Caco-2 (cell line): Measurements from ENCODE around the gene LNPK. TPM values are rescaled to one million over a fixed set of nuclear protein-coding genes. Genes with fewer than 3 reads are reported as not detected.

ENCODE experiments used
- BruUV-seq: library from RNA; stranded (reverse); fragments of 400-500 nt; replicated peaks from 2 replicates; lab custom pipeline; 2021; lab: Mats Ljungman, UMichigan
- CTCF ChIA-PET: fragments of 300-600 bp; sonication (Branson Sonifier 250); formaldehyde crosslinking; loops from one replicate; lab custom pipeline; 2022; ENCODE audit warnings: antibody characterized with exemption; lab: Charles Lee
- POLR2A ChIA-PET: fragments of 300-600 bp; sonication (Branson Sonifier 250); formaldehyde crosslinking; loops from one replicate; lab custom pipeline; 2022; ENCODE audit warnings: antibody characterized with exemption; lab: Charles Lee
- DNase-seq, 2 experiments: peaks; one replicate each; pipeline versions ENCODE4 v3.0.0 to v3.0.0-alpha.2; 2020 to 2022
- H3K27me3 ChIP-seq: replicated peaks from 2 replicates; pipeline ENCODE4 v1.6.0; 2011; ENCODE audit warnings: low read length; ENCODE audit not compliant: control insufficient read depth, insufficient read depth
- H3K36me3 ChIP-seq: 2 replicates; pipeline ENCODE4 v1.5.1; 2011; ENCODE audit warnings: low read length; ENCODE audit not compliant: control insufficient read depth, insufficient read depth
- H3K4me1 ChIP-seq: fragments of 250-450 bp; sonication (Bioruptor Pico); 2 replicates; pipeline ENCODE4 v1.5.1; 2020; ENCODE audit warnings: mild to moderate bottlenecking
- H3K4me3 ChIP-seq: 2 replicates; pipeline ENCODE4 v1.5.1; 2011; ENCODE audit warnings: low read depth, mild to moderate bottlenecking, control low read depth, low read length
- H3K9me3 ChIP-seq: fragments of 250-450 bp; sonication (Bioruptor Pico); 2 replicates; pipeline ENCODE4 v1.5.1; 2020; ENCODE audit warnings: mild to moderate bottlenecking, moderate library complexity
- H3K27ac Mint-ChIP-seq: one replicate; pipeline ENCODE4 v1.8.0; 2022; ENCODE audit warnings: mixed read lengths; ENCODE audit not compliant: unreplicated experiment
- H3K27me3 Mint-ChIP-seq: one replicate; pipeline ENCODE4 v1.8.0; 2022; ENCODE audit warnings: mixed read lengths; ENCODE audit not compliant: insufficient read depth, unreplicated experiment
- H3K36me3 Mint-ChIP-seq: one replicate; pipeline ENCODE4 v1.8.0; 2022; ENCODE audit warnings: mild to moderate bottlenecking, mixed read lengths; ENCODE audit not compliant: insufficient read depth, unreplicated experiment
- H3K4me1 Mint-ChIP-seq: one replicate; pipeline ENCODE4 v1.8.0; 2022; ENCODE audit warnings: low read depth, mixed read lengths; ENCODE audit not compliant: unreplicated experiment
- H3K4me3 Mint-ChIP-seq: one replicate; pipeline ENCODE4 v1.8.0; 2022; ENCODE audit warnings: mild to moderate bottlenecking, moderate library complexity, mixed read lengths; ENCODE audit not compliant: unreplicated experiment
- H3K9me3 Mint-ChIP-seq: one replicate; pipeline ENCODE4 v1.8.0; 2022; ENCODE audit warnings: mixed read lengths; ENCODE audit not compliant: unreplicated experiment
- intact Hi-C: fragments of 100-400 bp; cut with micrococcal nuclease; formaldehyde crosslinking; loops from one replicate; pipeline ENCODE4 v1.10.0; 2022; ENCODE audit not compliant: unreplicated experiment
- total RNA-seq: library from RNA; stranded (reverse); gene quantifications from 2 replicates; pipeline ENCODE4 v1.2.3, GENCODE V29; 2022
- TF ChIP-seq, protein P1 (sequence below), 2 experiments: fragments of 200-600 bp in 1 of 2; IDR thresholded peaks; 1 replicate in 1 of 2; 2 replicates in 1 of 2; pipeline versions ENCODE4 v1.5.1 to v1.8.0; 2011 to 2022; ENCODE audit warnings: antibody characterized with exemption in 1 of 2, control low read depth in 1 of 2, inconsistent platforms in 1 of 2, low read depth in 1 of 2, low read length in 1 of 2, mild to moderate bottlenecking in 1 of 2, moderate library complexity in 1 of 2; ENCODE audit not compliant: insufficient read depth in 1 of 2, severe bottlenecking in 1 of 2, unreplicated experiment in 1 of 2

The LNPK gene
- total RNA-seq, 1 experiment from 2014 or later = 19.1 TPM

DNA sequence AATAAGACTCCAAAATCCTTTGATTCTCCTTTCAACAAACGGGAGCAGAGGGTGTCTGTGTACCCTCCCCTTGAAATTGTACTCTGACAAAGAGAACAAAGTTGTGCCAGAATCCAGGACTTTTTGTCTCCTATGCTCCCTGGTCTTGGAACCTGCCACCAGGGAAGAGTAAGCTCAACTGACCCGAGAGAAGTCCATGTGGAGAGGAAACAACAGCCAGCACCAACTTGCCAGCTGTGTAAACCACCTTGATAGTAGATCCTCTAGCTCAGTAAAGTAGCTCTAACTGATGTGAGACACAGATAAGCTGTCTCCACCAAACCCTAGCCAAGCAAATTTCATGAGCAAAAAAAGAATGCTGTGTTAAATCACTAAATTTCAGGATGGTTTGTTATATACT is 46.9 kb downstream of the LNPK start:
- H3K27me3 Mint-ChIP-seq = no peaks in the 10 kb centered on the region
- ChIA-PET POLR2A (no interaction called here), CTCF (no interaction called here)
- no peak overlapping the region for H3K27ac Mint-ChIP-seq
- no peaks in the 10 kb centered on the region for H3K36me3 Mint-ChIP-seq
- no TSS peak for BruUV-seq
- no peak overlapping the region for H3K4me3 Mint-ChIP-seq
- TF ChIP-seq, protein P1, sequence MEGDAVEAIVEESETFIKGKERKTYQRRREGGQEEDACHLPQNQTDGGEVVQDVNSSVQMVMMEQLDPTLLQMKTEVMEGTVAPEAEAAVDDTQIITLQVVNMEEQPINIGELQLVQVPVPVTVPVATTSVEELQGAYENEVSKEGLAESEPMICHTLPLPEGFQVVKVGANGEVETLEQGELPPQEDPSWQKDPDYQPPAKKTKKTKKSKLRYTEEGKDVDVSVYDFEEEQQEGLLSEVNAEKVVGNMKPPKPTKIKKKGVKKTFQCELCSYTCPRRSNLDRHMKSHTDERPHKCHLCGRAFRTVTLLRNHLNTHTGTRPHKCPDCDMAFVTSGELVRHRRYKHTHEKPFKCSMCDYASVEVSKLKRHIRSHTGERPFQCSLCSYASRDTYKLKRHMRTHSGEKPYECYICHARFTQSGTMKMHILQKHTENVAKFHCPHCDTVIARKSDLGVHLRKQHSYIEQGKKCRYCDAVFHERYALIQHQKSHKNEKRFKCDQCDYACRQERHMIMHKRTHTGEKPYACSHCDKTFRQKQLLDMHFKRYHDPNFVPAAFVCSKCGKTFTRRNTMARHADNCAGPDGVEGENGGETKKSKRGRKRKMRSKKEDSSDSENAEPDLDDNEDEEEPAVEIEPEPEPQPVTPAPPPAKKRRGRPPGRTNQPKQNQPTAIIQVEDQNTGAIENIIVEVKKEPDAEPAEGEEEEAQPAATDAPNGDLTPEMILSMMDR (IDR thresholded peaks at IDR 0.05; ENCODE audit: insufficient read depth in 1 of 2, low read depth in 1 of 2, low read length in 1 of 2, severe bottlenecking in 1 of 2, unreplicated experiment in 1 of 2) = no peak
- intact Hi-C loops = no loop called here
- H3K4me1 ChIP-seq = no peaks in the 10 kb centered on the region
- no peak overlapping the region for H3K4me3 ChIP-seq
- H3K27me3 ChIP-seq = no peaks in the 10 kb centered on the region
- no peaks in the 10 kb centered on the region for H3K36me3 ChIP-seq
- DNase-seq = no peak
- no peaks in the 10 kb centered on the region for H3K9me3 Mint-ChIP-seq
- H3K9me3 ChIP-seq = no peaks in the 10 kb centered on the region
- no peaks in the 10 kb centered on the region for H3K4me1 Mint-ChIP-seq

DNA sequence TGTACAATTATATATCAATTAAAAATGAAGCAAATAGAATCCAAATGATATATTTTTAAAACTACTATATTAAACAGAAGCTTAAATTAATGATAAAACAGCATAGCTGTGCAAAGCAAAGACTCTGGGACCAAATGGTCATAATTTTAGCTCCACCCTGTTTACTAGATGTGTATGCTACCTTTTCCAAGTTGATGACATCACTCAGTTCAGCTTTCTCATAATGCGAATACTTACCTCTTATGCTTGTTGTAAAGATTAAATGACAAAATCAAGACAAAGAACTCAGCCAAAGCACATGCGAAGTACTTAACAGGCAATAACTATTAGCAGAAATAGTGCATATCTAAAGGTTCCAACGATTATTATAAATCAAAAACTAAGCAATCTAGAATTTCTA is 51.6 kb downstream of the LNPK start:
- no TSS peak for BruUV-seq
- no peaks in the 10 kb centered on the region for H3K27me3 Mint-ChIP-seq
- no peak for DNase-seq
- no peaks in the 10 kb centered on the region for H3K4me1 Mint-ChIP-seq
- no peaks in the 10 kb centered on the region for H3K9me3 Mint-ChIP-seq
- TF ChIP-seq, protein P1 (IDR thresholded peaks at IDR 0.05; ENCODE audit: insufficient read depth in 1 of 2, low read depth in 1 of 2, low read length in 1 of 2, severe bottlenecking in 1 of 2, unreplicated experiment in 1 of 2) = no peak
- CTCF ChIA-PET = no interaction called here
- POLR2A ChIA-PET = no interaction called here
- no peak overlapping the region for H3K27ac Mint-ChIP-seq
- intact Hi-C loops = no loop called here
- no peaks in the 10 kb centered on the region for H3K4me1 ChIP-seq
- H3K27me3 ChIP-seq = no peaks in the 10 kb centered on the region
- H3K9me3 ChIP-seq = no peaks in the 10 kb centered on the region
- no peak overlapping the region for H3K4me3 ChIP-seq
- no peaks in the 10 kb centered on the region for H3K36me3 ChIP-seq
- H3K36me3 Mint-ChIP-seq = no peaks in the 10 kb centered on the region
- no peak overlapping the region for H3K4me3 Mint-ChIP-seq

DNA sequence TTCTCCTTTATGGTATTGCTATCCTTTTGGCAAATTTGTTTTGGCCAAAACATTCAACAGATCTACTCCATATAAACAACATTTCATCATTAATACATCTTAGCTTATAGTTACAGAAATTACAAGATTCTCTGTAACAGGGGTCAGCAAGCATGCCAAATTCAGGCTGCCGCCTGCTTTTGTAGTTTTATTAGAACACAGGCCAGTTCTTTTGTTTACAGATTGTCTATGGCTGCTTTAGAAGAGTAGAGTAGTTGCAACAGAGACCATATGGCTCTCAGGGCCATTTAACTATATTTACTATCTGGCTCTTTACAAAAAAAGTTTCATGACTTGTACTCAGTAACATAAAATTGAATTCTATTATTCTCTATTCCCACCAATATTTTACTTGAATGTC is 53.9 kb downstream of the LNPK start:
- no TSS peak for BruUV-seq
- Mint-ChIP-seq H3K27me3 (no peaks in the 10 kb centered on the region), H3K9me3 (no peaks in the 10 kb centered on the region), H3K4me1 (no peaks in the 10 kb centered on the region), H3K36me3 (no peaks in the 10 kb centered on the region), H3K4me3 (no peak overlapping the region), H3K27ac (no peak overlapping the region)
- TF ChIP-seq, protein P1 (IDR thresholded peaks at IDR 0.05; ENCODE audit: insufficient read depth in 1 of 2, low read depth in 1 of 2, low read length in 1 of 2, severe bottlenecking in 1 of 2, unreplicated experiment in 1 of 2) = no peak
- no peaks in the 10 kb centered on the region for H3K36me3 ChIP-seq
- intact Hi-C loops = no loop called here
- CTCF ChIA-PET = no interaction called here
- H3K4me3 ChIP-seq = no peak overlapping the region
- H3K27me3 ChIP-seq = no peaks in the 10 kb centered on the region
- POLR2A ChIA-PET = no interaction called here
- H3K4me1 ChIP-seq = no peaks in the 10 kb centered on the region
- H3K9me3 ChIP-seq = no peaks in the 10 kb centered on the region
- DNase-seq = no peak
